GM23338 (cell line): ENCODE measurements around the gene PIAS1.

Experiments
- CREB1 ChIP-seq: fragments of 250-450 bp; sonication (Bioruptor Pico); IDR thresholded peaks from 2 replicates; pipeline ENCODE4 v1.5.0; 2020; ENCODE audit warnings: low read depth, mild to moderate bottlenecking, moderate library complexity
- CTCF ChIP-seq, 2 experiments: fragments of 200-600 bp in 1 of 2; sonication (generic) in 1 of 2; conservative IDR thresholded peaks; 2 replicates each; pipeline versions ENCODE4 v1.5.1 to v1.6.1; 2016 to 2017; ENCODE audit warnings: antibody characterized with exemption in 2 of 2, low read depth in 2 of 2, mild to moderate bottlenecking in 2 of 2, moderate library complexity in 1 of 2
- EZH2 ChIP-seq: fragments of 200-600 bp; sonication (generic); IDR thresholded peaks from one replicate; pipeline ENCODE4 v1.8.0; 2017; ENCODE audit warnings: antibody characterized with exemption, mild to moderate bottlenecking, low read depth; ENCODE audit not compliant: unreplicated experiment
- EZH2phosphoT487 ChIP-seq: fragments of 200-600 bp; sonication (generic); IDR thresholded peaks from one replicate; pipeline ENCODE4 v1.8.1; 2018; ENCODE audit warnings: antibody characterized with exemption; ENCODE audit not compliant: unreplicated experiment
- POLR2AphosphoS5 ChIP-seq: IDR thresholded peaks from 2 replicates; pipeline ENCODE4 v1.6.1; 2016; ENCODE audit warnings: antibody characterized with exemption, low read depth
- REST ChIP-seq: IDR thresholded peaks from one replicate; pipeline ENCODE4 v1.6.1; 2018; ENCODE audit warnings: antibody characterized with exemption; ENCODE audit not compliant: unreplicated experiment
- ZNF114 ChIP-seq: fragments of 250-450 bp; sonication (Bioruptor Pico); IDR thresholded peaks from 2 replicates; pipeline ENCODE4 v1.5.0; 2020; ENCODE audit warnings: mild to moderate bottlenecking, moderate library complexity

GRCh38 chr15:68176601-68177000 lies 122.5 kb downstream of the PIAS1 start:
- TF ChIP-seq CTCF (conservative IDR thresholded peaks at IDR 0.05; ENCODE audit: low read depth in 2 of 2) = no peak
- TF ChIP-seq EZH2 = no peak
- TF ChIP-seq EZH2phosphoT487 = no peak
- TF ChIP-seq POLR2AphosphoS5 = no peak
- TF ChIP-seq REST = no peak
- TF ChIP-seq ZNF114 (CRISPR knock-in tag) = no peak
- TF ChIP-seq CREB1 = no peak
